Measurements from ENCODE around the gene TRIM7. TPM values are rescaled to one million over a fixed set of nuclear protein-coding genes. Genes with fewer than 3 reads are reported as not detected.
A peak's percentile ranks its signal among the peaks of the same experiment; 100 is the strongest.

TRIM7 gene
- total and polyA plus RNA-seq, 2 donors (not counting 1 experiment from before 2014, with no cell fraction given): 1.7 to 7.4 TPM

GRCh38 chr5:181173420-181174342 is 31.3 kb downstream of the TRIM7 start:
- H3K79me2 ChIP-seq (ENCODE audit: control insufficient read depth, insufficient read depth, low read length): no peaks in the 10 kb centered on the region
- H3K9ac ChIP-seq (ENCODE audit: low read length): peak overlapping the region; percentile 48
- ATAC-seq (ENCODE audit: low read depth): peak; percentile 69
- intact Hi-C loops (cut with micrococcal nuclease): loop anchor here (1.0 to 5.0 kb wide), 3 partner anchors 14 to 391 kb away; no protein-coding TSS in a partner anchor
- H3K4me3 Mint-ChIP-seq: peak overlapping the region; percentile 85
- peaks cover 3 to 39% (median 3%) of the 10 kb centered on the region in 3 donors for H3K9me3 ChIP-seq (ENCODE audit: control extremely low read depth in 1 of 3, control insufficient read depth in 2 of 3, insufficient read depth in 1 of 3, low read length in 2 of 3)
- peak overlapping the region; percentile 56 for H2AFZ ChIP-seq (ENCODE audit: insufficient read depth, low read depth, low read length, poor library complexity, severe bottlenecking)
- POLR2A ChIA-PET: interaction anchor here (0.7 to 1.5 kb wide), 3 partner anchors 11 to 33 kb away, joined by 3 to 7 read pairs (median 6); no protein-coding TSS in a partner anchor
- no peaks in the 10 kb centered on the region for H4K20me1 ChIP-seq (ENCODE audit: control insufficient read depth, insufficient read depth, low read length, poor library complexity, severe bottlenecking)
- H3K4me3 ChIP-seq (ENCODE audit: control extremely low read depth in 1 of 5, extremely low read depth in 1 of 5, insufficient read depth in 1 of 5, low read depth in 2 of 5, low read length in 4 of 5): peak overlapping the region in 4 of 5 experiments; percentile 18 to 52 (median 34)
- peaks cover 28% of the 10 kb centered on the region for H3K27me3 Mint-ChIP-seq
- peak overlapping the region; percentile 86 for H3K27ac Mint-ChIP-seq
- peaks cover 0 to 54% (median 16%) of the 10 kb centered on the region in 4 experiments for H3K27me3 ChIP-seq (replicated peaks in 1 of 4; ENCODE audit: control extremely low read depth in 1 of 4, control insufficient read depth in 3 of 4, insufficient read depth in 4 of 4, low read length in 3 of 4)
- no peaks in the 10 kb centered on the region for H3K36me3 ChIP-seq (replicated peaks in 1 of 2; ENCODE audit: control extremely low read depth in 1 of 2, control insufficient read depth in 1 of 2, extremely low read depth in 1 of 2, insufficient read depth in 2 of 2, low read length in 1 of 2)
- no peak overlapping the region for H3K27ac ChIP-seq (ENCODE audit: low read length in 2 of 2)
- CTCF ChIA-PET: interaction anchor here (0.7 to 2.7 kb wide), 16 partner anchors 8 to 390 kb away, joined by 3 to 18 read pairs (median 4); partner anchors contain the start of genes TRIM41 and TRIM52
- DNase-seq: peak; percentile 79
- peaks cover 27 to 29% of the 10 kb centered on the region in 2 donors for H3K4me1 ChIP-seq (ENCODE audit: control insufficient read depth in 2 of 2, insufficient read depth in 2 of 2, low read length in 2 of 2)
- no peak for TF ChIP-seq EZH2 (IDR thresholded peaks at IDR 0.05; ENCODE audit: borderline replicate concordance, insufficient read depth, low read depth, low read length, poor library complexity, severe bottlenecking)
- peak; percentile 2 for TF ChIP-seq CTCF (IDR thresholded peaks at IDR 0.05)
- WGBS (ENCODE audit: insufficient coverage): 13% methylated on average over 47 of the region's 50 CpGs
- no peaks in the 10 kb centered on the region for H3K9me3 Mint-ChIP-seq (ENCODE audit: insufficient read depth)
- peaks cover 29% of the 10 kb centered on the region for H3K4me1 Mint-ChIP-seq
- H3K4me2 ChIP-seq (replicated peaks; ENCODE audit: low read depth, low read length, poor library complexity, severe bottlenecking): peak overlapping the region; percentile 72
